GM18502 (cell line): Measurements from ENCODE around the gene SLCO2A1.

ENCODE experiments used
- ATAC-seq: cut with Tn5 transposase; IDR thresholded peaks from one replicate; pipeline ENCODE4 v1.9.1; 2021; ENCODE audit warnings: mild to moderate bottlenecking; ENCODE audit not compliant: unreplicated experiment, poor library complexity

The SLCO2A1 gene

DNA sequence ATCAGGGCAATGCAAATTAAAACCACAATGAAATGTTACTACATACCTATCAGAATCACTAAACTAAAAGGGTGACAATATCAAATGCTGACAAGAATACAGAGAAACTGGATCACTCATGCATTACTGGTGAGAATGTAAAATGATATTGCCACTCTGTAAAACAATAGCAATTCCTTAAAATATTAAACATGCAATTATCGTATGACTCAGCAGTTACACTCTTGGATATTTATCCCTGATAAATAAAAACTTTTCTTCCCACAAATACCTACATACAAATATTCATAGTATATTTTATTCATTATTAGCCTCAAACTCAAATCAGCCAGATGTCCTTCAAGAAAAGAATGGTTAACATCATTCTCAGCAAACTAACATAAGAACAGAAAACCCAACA is 108.1 kb downstream of the SLCO2A1 start:
- no peak for ATAC-seq

DNA sequence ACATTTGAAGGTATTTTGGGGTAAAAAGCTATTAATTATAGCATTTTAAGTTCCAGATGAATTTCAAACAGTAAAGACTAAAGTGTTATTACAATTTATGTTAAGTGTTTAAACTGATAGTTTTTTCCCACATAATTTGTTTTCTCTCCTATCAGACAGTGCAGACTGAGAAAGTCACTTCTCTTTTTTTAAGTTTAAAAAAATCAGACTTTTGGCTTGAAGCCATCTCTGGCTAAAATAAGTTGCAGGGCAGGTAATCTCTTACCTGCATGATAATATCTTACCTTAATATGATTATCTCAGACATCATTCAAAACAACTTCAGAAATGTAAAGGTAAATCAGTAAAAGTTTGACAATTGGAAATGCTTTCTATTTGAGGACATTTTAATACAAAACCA is 112.6 kb downstream of the SLCO2A1 start:
- ATAC-seq: no peak

DNA sequence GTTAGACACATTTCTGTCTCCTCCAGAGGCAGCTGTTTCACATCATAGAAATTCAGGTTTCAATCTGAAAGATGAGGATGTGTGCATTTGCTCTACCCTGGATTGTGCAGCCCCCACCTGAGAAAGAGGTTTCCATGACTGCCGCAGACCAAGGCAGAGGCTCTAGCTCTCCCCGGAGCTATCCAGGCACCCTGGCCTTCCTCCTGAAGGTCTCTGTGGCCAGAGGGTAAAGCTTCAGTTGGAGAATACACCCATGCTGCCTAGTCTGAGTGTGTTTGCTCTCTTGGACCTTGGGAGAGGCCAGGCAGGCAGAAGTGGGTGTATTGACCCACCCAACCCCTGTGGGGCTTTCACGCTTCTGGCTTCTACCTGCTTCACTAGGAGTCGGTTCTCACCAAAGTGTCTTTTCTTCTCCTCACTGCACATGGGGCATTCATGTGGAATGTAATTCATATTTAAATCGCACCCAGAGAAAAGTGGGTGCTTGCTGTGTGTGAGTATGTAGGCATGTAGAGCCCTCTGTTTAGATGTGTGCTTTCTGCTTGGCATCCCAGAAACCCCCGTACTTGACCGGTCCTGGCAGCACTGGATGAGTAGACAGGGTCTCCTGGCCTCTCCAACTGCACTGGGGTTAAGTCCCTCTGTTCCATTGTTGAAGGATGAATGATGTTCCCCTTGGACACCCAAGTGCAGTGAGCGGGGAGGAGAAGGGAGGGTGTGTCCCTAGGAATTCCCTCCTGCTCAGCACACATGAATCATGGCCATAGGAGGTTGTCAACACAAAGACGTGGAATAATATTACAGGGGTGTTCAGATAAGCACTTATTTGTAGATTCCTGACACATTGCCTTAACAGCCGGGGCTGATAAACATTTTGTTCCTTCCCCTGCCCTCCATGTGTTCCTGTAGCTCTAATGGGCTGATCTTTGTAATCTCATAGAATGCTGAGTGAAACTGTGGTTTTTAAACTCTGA is 113.8 kb downstream of the SLCO2A1 start:
- no peak for ATAC-seq

DNA sequence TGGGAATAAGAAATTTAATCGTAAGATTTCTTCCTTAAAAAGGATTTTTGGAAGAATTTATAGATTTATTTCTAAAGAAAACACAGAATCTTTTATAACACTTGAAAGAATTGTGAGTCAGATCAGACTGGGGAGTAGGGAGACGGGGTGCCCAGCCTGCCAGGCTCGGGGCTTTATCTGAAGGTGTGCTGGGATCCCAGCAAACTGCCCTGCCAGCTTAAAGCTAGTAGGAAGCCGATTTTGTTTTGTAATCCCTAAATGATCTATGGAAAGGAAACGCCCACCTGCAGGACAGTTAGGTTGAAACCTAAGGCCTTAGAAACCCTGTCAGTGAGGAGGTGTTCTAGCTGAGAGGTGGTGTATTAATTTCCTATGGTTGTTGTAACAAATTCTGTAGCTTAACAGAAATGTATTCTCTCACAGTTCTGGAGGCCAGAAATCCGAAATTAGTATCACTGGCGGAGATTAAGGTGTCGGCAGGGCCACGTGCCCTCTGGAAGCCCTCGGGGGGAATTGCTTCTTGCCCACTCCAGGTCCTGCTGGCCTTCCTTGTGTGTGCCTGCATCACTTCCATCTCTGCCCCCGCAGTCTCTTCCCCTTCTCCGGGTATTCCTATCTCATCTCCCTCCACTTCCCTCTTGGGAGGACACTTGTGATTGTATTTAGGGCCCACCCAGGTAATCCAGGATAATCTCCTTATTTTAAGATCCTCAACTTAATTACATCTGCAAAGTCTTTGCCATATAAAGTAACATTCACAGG is 114.7 kb downstream of the SLCO2A1 start:
- ATAC-seq: no peak

DNA sequence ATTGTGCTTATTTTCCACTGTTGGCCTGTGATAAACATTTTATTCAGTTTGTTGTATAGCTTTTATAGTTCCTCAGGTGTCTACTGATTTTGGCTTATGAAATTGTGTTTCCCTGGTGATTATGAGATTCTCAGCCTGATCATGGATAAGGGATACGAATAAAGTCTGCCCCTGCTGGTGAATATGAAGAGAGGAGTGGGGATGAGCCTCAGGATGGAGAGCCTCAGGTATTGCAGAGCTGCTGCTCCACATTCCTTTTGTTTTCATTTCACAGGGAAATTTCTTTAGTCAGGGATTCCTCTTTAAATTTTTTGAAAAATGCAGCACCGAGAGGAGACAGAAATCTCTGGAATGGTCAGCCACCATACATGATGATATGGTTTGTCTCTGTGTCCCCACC is 119.3 kb downstream of the SLCO2A1 start:
- no peak for ATAC-seq

DNA sequence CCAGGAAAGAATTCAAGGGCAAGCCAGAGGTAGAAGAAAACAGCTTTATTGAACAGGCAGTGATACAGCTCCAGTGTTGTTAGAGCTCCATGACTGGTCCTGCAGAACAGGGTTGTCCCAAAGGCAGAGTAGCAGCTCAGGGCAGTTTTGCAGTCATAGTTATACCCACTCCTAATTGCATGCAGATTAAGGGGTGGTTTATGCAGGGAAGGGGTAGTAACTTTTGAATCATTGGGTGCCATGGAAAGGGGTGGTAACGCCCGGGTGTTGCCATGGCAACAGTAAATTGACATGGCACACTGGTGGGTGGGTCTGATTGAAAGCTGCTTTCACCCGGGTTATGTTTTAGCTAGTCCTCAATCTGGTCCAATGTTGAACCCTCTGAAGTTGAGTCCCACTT is 124.3 kb downstream of the SLCO2A1 start:
- no peak for ATAC-seq

DNA sequence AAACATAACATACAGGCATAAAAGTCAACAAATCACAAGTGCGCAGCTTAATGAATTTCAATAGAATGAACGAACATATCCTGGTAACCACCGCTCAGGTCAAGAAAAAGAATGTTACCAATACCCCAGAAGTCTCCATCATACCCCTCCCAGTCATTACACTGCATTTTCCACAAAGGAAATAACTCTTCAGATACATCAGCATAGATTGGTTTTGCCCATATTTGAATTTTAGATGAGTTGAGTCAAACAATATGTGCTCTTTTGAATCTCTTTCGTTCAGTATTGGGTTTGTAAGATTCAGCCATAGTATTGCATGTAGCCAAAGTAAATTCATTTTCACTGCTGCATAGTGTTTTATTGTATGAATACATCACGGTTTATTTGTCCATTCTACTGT is 127.9 kb downstream of the SLCO2A1 start:
- ATAC-seq: no peak

DNA sequence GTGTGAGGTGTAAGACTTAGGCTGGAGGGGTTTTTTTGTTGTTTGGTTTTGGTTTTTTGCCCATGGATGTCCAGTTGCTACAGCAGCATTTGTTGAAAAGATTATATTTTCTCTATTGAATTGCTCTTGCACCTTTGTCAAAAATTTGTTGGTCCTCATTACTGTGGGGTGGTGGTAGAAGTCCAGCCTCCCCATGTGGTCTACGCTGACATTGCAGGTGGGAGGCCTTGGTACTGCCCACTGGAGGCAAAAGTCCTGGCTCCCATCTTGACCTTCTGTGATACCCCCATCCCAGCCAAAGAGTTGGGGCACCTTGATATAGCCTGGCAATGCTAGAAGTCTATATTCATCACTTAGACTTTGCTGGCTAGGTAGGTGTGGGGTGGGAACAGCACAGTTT is 128.6 kb downstream of the SLCO2A1 start:
- ATAC-seq: no peak

DNA sequence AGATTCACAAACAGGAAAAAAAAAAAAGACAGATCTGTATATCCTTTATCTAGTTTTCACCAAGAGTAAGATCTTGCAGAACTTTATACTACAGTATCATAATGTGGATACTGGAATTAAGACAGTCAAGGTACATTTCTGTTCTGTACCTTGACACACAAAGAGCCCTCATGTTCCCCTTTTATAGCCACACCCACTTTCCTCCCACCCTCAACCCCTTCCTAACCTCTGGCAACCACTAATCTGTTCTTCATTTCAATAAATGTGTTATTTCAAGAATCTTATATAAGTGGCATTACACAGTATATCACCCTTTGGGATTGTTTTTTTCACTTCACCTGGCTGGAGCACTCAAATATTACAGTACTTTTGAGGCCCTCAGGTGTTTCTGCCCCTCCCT is 130.4 kb downstream of the SLCO2A1 start:
- no peak for ATAC-seq

DNA sequence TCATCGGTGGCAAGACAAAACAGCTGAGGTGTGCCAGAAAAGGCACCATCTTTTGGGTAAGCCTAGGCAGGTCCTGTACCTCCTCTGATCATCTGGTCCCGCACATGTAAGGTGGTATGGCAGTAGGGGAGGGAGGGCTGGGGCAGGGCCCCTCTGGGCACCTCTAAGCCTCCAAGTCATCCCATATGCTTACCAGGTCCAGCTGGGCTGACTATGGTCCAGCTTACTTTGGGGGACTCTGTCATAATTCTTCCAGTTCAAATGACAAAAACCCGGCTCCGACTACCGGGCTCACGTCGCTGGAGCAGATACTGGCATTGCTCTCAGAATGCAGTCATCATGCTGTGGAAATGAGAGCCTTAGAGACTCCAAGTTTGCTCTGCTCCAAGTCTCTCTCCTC is 132.2 kb downstream of the SLCO2A1 start:
- ATAC-seq: no peak

DNA sequence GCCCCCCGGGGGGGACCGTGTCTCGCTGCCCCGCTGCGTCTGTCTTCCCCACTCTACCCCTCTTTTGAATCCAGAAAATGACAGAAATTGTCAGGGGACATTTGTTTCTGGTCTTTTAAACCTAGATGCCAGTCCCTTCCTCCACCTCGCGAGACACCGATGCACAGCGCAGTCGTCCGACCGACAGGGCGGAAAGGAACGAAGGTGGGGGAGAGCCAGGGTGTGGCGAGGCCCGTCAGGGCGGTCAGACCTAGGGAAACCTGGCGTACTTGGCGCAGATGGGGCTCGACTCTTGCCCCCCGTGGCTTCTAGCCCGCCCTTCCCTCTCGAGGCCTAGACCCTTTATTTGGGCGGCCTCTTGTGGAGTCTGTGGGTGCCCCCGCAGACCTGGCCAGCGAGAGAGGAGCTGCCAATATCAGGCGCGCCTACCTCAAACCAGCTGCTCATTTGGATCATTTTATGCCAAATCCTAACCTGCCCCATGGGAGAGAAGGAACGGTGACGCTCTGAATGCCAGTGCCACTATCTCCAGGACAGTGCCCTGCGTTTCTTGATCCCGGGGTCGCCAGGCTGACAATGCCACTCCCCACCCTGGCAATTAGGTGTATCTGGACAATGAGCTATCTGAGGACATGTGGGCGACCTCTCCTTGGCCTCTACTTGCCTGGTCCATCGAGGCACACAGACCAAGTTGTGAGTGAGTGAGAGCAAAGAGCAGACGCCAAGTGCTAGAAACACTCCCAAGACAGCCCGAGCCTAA is 133.5 kb downstream of the SLCO2A1 start:
- no peak for ATAC-seq

DNA sequence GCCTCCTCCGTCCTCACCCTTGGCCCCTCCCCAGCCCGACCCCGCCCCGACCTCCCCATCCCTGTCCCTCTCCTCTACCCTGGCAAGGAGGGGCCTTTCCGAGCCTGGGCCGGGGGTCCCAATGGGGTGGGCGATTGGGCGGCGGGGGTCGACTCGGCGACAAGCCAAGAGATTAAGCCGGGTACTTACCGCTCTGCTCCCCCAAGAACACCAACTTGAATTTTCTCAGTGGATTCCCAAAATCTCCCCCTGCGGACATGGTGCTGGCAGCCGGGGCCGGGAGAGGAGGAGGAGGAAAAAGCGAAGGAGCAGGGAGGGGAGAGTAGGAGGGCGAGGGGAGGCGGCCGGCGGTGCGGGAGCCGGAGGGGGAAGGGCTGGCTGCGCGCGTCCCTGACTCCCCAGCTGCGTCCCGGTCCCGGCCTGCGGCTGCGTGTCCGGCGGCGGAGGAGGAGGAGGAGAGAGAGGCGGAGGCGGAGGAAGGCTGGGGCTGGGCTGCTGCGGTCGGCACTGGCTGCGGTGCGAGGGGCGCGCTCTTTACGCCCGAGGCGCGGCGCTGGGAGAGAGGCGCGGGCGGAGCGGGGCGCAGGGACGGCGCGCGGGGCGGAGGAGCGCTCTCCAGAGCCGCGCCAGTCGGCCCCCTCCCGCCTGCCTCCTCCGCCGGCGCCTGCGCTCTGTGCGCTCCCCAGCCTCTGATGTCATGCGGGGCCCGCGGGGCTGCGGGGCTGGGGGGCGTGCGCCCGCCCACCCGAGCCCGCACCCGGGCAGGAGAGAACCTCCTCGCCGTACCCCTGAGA is 134.3 kb downstream of the SLCO2A1 start, which contains the start of gene RAB6B:
TSS of gene RAB6B (minus strand) at position 675 of the 794 bp plus-strand sequence. CDS start at position 259, 416 bp downstream.
- ATAC-seq: no peak

DNA sequence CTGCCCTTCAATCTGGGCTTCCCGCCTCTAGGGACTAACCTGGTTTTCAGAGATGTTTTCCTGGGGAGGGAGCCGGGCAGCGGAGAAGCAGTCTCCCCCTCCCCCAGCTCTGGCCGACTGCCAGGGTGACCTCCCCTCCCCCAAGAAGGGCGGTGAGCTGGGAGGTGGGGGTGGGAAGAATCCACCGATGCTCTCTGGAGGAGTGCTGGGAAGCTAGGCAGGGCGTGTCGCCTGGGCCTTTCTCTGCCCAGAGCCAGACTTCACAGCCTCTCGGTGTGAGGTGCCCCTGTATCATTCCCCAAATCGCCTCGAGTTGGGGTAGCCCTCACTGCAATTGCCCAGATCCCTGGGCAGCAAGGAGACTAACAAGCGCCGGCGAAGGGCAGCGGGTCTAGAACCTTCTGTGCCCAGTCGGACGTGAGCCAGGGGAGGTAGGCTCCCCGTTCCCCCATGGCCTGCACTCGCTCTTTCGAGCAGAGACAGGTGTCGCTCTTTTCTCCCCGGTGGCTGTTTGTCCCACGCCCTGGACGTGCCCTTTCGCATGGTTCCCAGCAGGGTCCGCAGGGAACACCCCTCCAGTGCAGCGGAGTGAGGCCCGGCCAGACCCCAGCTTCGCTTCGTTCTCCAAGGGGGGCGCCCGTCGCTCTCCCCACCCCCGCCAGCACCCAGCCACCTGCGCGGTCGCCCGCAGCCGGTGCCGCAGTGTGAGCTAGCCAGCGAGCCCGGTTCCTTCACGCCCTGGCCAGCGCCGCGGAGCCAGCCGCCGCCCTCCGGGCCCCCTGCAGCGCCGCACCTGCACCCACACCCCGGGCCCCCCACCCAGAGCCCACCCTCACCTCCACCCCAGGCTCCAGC is 135.1 kb downstream of the SLCO2A1 start:
- no peak for ATAC-seq

DNA sequence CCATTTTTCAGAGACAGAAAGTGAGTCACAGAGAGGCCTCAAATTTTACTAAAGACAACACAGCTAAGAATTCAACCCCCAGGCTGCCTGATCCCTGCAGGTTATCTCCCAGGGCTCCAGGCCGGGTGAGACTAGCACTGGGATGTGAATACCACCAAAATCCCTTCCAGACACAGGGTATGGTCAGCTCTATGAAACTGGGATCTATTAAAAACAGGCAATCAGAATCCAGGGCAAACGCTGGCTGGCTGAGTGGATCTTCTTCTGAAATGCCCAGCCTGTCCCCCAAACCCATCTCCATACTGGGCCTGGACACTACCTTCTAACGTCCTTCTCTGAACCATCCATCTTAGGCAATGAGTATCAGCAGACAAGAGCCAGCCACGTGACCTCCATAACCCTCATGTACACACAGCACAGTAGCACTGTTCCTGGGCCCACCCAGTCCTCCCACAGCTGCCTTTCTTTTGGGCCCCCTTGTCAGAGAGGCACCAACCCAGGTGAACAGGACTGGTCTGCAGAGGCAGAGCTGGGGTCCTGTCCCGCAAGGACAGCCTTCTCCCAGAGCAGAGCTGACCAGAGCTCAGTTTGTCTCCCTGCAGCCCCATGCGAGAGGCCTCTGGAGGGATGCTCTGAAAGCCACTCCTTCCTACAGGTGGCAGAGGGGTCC is 135.9 kb downstream of the SLCO2A1 start:
- ATAC-seq: no peak

DNA sequence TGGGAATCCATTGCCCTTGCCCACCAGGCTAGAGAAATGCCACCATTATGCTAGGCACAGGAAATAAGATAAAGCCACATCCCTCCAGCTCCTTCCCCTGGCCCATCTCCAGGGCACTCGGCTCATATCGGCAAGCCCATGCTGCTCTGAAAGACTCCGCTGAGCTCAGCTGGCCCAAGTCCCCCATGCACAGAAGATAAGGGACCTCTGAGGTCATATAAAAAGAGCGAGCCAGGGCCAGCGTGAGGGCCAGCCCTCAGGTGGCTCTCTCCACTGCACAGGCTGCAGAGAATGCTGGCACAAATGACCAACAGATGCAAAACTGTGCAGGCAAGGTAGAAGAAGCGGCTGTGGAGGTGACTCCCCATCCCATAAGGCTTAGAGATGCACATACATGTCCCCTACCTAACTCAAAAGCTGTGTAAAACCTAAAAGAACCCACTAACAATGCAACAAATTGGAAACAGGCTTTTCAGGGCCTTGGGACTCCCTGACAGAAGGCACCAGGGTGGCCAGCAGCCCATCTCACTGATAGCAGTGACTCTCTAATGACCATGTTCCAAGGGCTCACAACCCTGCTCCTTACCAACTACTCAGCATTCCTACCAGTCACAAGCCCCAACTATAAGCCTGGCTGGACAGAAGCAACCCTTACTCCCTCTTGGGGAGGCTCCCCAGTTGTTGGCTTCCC is 137.0 kb downstream of the SLCO2A1 start:
- ATAC-seq: no peak

DNA sequence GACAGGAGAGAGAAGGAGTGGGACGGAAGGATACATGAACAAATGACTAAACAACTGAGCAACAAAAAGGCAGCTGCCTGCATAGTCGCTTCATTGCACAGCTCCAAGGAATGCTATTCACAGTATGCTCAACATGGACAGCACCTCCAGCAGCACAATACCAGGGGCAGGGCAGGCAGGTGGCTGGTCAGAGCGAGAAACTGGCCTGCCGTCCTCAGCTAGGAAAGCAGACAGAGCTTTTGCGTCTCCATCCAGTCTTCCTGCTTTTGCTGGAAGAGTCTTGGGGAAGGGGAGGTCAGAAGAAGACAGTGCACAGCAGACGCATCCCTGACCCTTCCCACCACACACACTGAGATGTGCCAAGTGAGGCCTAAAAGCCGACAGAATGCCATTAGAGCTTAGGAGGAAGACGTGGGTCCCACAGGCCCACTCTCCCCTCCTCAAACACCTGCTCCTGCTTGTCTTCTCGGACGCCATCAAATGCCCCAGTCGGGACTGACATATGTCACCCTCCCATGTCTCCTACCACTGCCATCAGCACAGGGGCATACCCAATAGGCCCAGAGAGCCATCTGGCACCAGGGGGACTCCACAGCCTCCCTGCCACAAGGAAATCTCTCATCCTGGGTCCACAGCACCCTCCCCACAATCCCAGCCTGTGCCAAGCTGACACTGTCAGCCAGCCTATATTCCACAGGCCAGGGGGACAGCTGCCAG is 137.9 kb downstream of the SLCO2A1 start:
- ATAC-seq: no peak

DNA sequence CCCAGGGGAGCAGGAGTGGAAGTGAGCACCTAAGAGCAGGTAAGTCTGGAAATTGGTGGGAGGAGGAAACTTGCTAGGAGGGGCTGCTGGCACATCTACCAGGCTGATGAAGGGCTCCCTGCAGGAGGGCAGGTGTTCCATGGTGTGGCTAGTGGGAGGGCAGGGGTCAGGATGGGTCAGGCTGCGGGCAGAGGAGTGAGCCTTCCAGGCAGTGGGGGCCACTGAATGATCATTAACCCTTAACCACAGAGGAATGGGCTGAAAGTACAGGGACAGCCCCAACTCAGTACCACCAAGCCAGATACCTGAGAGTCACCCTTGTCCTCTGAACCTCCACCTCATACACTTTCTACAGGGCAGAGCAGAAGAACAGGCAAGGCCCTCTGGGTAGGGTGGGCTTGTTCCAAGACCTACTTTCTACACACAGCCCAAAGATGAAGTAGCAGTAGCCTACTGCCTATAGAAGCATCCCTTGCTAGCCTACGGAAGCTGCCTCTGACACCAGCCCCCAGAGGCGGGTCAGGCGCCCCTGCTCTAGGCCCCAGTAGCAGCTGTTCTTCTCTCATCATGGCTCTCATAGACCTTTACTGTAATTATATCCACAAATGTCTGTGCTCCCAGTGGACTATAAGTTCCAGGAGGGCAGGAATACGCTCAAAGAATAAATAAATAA is 138.6 kb downstream of the SLCO2A1 start:
- ATAC-seq: no peak
